Subcutaneous preadipocyte (primary cell): ENCODE data around the gene FAM210B. TPM values are rescaled to one million over a fixed set of nuclear protein-coding genes. Genes with fewer than 3 reads are reported as not detected.

ENCODE experiments used
- total RNA-seq: library from RNA; depleted of rRNA; stranded (reverse); fragments of >200 nt; gene quantifications from 2 replicates; pipeline ENCODE4 v1.2.3, GENCODE V29; 2012

FAM210B gene, protein sequence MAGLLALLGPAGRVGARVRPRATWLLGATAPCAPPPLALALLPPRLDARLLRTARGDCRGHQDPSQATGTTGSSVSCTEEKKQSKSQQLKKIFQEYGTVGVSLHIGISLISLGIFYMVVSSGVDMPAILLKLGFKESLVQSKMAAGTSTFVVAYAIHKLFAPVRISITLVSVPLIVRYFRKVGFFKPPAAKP
- total RNA-seq: 41.9 and 46.5 TPM in 2 replicates

DNA sequence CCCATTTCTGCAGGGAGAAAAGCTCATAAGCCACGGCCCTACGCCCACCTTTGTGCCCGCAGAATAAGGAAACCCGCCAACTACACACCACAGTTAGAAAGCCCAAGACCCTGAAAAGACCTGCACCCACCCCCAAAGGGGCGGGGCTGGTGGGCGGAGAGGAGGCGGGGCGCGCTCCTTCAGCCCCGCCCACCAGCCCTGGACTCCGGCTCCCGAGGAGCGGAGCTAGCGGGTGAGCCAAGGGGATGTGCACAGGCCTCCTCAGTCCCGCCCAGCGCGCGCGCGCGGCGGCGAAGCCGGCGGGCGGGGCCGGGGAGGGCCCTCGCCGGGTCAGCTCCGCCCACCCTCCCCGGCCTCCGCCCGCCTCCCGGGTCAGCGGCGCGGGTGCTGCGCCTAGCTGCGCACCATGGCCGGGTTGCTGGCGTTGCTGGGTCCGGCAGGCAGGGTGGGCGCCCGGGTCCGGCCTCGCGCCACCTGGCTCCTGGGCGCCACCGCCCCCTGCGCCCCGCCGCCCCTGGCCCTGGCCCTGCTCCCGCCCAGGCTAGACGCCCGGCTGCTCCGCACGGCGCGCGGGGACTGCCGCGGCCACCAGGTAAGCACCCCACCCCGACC lies at the start of gene FAM210B:
FAM210B (plus strand) TSS at position 375 of the 612 bp plus-strand sequence; CDS start at position 407, 32 bp downstream.

DNA sequence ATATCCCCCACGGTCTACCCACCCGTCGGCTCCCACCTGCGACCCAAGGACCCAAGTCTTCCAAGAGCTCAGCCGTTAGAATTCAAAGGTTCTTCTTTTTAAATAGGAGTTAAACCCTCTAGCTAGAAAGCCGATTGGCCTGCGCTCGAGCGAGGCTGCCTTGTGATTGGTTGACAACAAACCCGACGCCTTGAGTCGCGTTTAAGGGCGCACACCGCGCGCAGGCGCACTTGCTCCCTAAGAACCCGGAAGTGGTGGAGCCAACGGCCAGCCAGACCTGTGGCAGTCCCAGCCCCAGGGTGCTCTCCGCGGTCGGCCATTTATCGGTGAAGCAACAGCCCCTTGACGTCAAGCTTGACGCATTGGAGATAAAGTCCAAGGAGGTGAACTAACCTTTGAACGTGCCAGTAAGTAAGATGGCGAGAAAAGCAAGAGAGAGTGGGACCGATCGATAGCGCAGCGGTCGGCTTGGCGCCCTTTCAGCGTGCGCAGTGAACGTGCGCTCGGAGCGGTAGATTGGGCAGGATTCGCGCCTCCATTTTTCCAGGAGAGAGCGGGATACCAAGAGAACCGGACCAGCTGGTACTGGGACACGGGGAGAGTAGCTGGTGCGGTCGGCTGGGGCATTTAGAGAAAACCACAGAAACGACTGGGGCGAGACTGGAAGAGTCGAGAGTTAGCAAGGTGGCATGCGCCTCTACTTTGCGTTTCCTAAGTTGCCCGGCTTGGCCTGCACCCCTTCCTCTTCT lies 33.5 kb downstream of the FAM210B start, which contains the start of the genes AURKA and CSTF1:
AURKA (minus strand) TSS at position 84 of the 749 bp plus-strand sequence. CDS start 4,018 bp downstream, outside the sequence.
CSTF1 (plus strand) TSS at position 514 of the 749 bp plus-strand sequence. CDS start 2,908 bp downstream, outside the sequence.

DNA sequence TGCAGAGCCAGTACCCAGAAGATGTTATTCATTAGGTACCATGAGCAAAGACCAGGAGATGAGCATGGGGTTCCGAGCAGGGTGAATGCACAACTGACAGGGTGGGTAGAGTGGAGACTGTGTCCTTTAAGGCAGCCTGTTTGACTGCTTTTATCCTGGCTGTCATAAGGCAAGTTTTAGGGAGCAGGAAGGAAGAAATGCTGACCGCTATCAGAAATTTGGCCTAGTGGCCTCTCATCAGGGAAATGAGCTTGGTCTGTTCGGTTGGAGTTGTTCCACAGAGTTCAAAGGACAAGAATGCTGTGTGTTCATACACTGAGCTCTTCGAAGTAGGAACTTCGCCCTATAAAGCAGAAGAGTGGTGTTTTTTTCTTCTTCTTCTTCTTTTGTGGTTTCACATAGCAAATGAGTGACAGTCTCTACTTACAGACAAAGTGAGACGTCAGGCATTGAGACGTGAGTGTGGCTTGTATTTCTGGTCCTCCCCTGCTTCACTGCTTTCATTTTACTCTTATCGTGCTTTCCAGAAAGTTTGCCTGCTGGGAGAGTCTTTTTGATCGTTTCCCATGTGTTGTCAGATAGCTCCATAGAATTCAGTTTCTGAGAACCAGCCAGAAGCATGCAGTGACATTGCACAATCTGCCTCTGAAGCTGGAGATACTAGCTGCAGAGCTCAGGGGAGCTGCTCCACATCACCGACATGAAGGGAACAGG lies 53.1 kb downstream of the FAM210B start, which contains the start of gene CASS4:
CASS4 (plus strand) TSS at position 502 of the 714 bp plus-strand sequence; CDS start at position 701, 199 bp downstream.

Other genes with a start within 250 kb of the FAM210B start
- not detected in 2 replicates for gene MC3R, start 110.2 kb upstream of the FAM210B start, total RNA-seq
- gene AURKA, start 33.2 kb downstream of the FAM210B start, total RNA-seq: 29.4 and 62.9 TPM in 2 replicates
- gene CSTF1, start 33.7 kb downstream of the FAM210B start, total RNA-seq: 30.5 and 36.8 TPM in 2 replicates
- under 0.01 and 0.20 TPM in 2 replicates for gene CASS4, start 53.3 kb downstream of the FAM210B start, total RNA-seq
- gene RTF2, start 109.7 kb downstream of the FAM210B start, total RNA-seq: 46.1 and 47.0 TPM in 2 replicates
- not detected in 2 replicates for gene FAM209A, start 165.8 kb downstream of the FAM210B start, total RNA-seq
- gene FAM209B, start 174.3 kb downstream of the FAM210B start, total RNA-seq: not detected in 2 replicates